K562 (cell line): ENCODE data around the gene ERVMER34-1.

Experiments used
- HCFC1 ChIP-seq: IDR thresholded peaks from 2 replicates; pipeline ENCODE4 v1.6.1; 2012; ENCODE audit warnings: low read depth, low read length, improper control_type of control experiment
- HNRNPLL ChIP-seq: fragments of 200-400 bp; formaldehyde crosslinking; IDR thresholded peaks from 2 replicates; pipeline ENCODE4 v1.6.1; 2017; ENCODE audit warnings: low read length, low read depth, mild to moderate bottlenecking; ENCODE audit not compliant: poor library complexity, severe bottlenecking
- POLR2A ChIP-seq: fragments of 450-650 bp; conservative IDR thresholded peaks from 2 replicates; pipeline ENCODE4 v1.6.1; 2016
- TF ChIP-seq, protein P1 (sequence below): fragments of 150-350 bp; IDR thresholded peaks from 2 replicates; pipeline ENCODE4 v1.6.1; 2014; ENCODE audit warnings: low read depth, mild to moderate bottlenecking, low read length, borderline replicate concordance
- TF ChIP-seq, protein P2 (sequence below), 2 experiments: IDR thresholded peaks; 2 replicates each; pipeline ENCODE4 v1.6.1; 2011; ENCODE audit warnings: borderline replicate concordance in 1 of 2, control low read depth in 1 of 2, low read depth in 1 of 2, low read length in 1 of 2, mild to moderate bottlenecking in 1 of 2, mixed read lengths in 1 of 2, moderate library complexity in 1 of 2; ENCODE audit not compliant: insufficient read depth in 1 of 2, insufficient read length in 1 of 2, poor library complexity in 1 of 2, severe bottlenecking in 1 of 2; ENCODE audit errors: extremely low read depth in 1 of 2

DNA sequence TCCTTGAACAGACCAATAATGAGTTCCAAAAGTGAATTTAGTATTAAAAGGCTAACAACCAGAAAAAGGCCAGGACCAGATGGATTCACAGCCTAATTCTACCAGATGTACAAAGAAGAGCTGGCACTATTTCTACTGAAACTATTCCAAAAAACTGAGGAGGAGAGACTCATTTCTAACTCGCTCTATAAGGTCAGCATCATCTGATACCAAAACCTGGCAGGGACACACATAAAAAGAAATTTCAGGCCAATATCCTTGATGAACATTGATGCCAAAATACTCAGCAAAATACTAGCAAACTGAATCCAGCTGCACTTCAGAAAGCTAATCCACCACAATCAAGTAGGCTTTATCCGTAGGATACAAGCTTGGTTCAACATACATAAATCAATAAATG, 56.3 kb downstream of the ERVMER34-1 start:
- no peak for TF ChIP-seq HNRNPLL
- TF ChIP-seq POLR2A = no peak
- TF ChIP-seq, protein P1, sequence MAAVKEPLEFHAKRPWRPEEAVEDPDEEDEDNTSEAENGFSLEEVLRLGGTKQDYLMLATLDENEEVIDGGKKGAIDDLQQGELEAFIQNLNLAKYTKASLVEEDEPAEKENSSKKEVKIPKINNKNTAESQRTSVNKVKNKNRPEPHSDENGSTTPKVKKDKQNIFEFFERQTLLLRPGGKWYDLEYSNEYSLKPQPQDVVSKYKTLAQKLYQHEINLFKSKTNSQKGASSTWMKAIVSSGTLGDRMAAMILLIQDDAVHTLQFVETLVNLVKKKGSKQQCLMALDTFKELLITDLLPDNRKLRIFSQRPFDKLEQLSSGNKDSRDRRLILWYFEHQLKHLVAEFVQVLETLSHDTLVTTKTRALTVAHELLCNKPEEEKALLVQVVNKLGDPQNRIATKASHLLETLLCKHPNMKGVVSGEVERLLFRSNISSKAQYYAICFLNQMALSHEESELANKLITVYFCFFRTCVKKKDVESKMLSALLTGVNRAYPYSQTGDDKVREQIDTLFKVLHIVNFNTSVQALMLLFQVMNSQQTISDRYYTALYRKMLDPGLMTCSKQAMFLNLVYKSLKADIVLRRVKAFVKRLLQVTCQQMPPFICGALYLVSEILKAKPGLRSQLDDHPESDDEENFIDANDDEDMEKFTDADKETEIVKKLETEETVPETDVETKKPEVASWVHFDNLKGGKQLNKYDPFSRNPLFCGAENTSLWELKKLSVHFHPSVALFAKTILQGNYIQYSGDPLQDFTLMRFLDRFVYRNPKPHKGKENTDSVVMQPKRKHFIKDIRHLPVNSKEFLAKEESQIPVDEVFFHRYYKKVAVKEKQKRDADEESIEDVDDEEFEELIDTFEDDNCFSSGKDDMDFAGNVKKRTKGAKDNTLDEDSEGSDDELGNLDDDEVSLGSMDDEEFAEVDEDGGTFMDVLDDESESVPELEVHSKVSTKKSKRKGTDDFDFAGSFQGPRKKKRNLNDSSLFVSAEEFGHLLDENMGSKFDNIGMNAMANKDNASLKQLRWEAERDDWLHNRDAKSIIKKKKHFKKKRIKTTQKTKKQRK = no peak
- TF ChIP-seq, protein P2, sequence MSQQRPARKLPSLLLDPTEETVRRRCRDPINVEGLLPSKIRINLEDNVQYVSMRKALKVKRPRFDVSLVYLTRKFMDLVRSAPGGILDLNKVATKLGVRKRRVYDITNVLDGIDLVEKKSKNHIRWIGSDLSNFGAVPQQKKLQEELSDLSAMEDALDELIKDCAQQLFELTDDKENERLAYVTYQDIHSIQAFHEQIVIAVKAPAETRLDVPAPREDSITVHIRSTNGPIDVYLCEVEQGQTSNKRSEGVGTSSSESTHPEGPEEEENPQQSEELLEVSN (IDR thresholded peaks at IDR 0.05; ENCODE audit: borderline replicate concordance in 1 of 2, extremely low read depth in 1 of 2, insufficient read depth in 1 of 2, insufficient read length in 1 of 2, low read depth in 1 of 2, low read length in 1 of 2, poor library complexity in 1 of 2, severe bottlenecking in 1 of 2) = no peak
- TF ChIP-seq HCFC1 = no peak
